ENCODE measurements around the gene PRKAA2.

PRKAA2 gene

DNA sequence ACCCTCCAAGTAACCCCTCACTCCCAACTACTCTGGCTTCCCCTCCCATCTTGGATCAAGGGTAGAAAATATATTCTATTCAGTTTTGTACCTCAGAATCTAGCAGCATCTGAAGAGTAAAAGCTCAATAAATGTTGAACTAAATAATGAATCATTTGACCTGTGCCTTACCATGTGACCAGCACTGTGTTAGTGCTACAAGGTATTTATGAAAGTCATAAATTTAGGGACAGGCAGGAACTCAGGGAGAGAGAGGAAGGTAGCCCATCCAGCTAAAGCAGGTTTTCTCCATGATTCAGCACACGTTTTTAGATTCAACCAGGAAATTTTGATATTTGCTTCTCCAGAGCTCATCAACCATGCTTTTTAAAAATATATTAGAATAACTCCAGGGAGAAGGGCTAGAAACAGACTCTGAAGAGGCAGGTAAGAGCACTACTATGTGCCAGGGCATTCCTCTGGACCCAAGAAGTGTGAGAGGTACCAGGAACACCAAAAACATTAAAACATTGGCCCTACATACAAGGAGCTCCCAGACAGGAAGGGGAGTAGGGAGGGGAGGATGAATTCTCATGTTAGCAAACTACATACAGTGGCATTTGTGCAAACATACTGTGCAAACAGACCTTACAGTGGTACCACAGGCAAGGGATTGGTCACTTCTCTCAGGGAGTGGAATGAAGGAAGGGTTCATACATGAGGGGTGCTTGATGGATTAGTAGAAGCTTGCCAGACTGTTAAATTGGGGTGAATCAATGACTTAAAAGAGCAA, 109.8 kb downstream of the PRKAA2 start:
- no peak for DNase-seq (ENCODE audit: insufficient read length, low spot score)
- TF ChIP-seq, protein P1, sequence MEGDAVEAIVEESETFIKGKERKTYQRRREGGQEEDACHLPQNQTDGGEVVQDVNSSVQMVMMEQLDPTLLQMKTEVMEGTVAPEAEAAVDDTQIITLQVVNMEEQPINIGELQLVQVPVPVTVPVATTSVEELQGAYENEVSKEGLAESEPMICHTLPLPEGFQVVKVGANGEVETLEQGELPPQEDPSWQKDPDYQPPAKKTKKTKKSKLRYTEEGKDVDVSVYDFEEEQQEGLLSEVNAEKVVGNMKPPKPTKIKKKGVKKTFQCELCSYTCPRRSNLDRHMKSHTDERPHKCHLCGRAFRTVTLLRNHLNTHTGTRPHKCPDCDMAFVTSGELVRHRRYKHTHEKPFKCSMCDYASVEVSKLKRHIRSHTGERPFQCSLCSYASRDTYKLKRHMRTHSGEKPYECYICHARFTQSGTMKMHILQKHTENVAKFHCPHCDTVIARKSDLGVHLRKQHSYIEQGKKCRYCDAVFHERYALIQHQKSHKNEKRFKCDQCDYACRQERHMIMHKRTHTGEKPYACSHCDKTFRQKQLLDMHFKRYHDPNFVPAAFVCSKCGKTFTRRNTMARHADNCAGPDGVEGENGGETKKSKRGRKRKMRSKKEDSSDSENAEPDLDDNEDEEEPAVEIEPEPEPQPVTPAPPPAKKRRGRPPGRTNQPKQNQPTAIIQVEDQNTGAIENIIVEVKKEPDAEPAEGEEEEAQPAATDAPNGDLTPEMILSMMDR (IDR thresholded peaks at IDR 0.05; ENCODE audit: insufficient read depth, missing control alignments), result no peak
- FAIRE-seq, result no peak

DNA sequence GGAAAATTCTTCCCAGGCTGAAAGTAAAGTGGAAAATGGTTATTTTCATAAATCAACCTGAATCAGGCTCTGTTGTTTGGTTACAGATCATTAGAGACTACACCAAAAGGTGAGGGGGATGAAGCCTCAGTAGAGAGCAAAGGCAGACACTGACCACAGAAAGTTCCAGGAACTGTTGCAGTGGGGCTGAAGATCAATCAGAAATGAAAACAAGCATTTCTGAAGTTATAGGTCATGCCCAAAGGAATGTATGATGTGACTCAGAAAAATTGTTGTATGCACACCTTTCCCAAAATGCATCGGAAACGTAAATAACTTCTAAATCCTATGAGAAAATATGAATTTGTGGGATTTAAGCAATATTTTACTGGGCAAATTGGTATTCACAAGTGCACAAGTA, 110.8 kb downstream of the PRKAA2 start:
- TF ChIP-seq, protein P1 (IDR thresholded peaks at IDR 0.05; ENCODE audit: insufficient read depth, missing control alignments), result no peak
- FAIRE-seq (no peak), DNase-seq (ENCODE audit: insufficient read length, low spot score) (no peak)

DNA sequence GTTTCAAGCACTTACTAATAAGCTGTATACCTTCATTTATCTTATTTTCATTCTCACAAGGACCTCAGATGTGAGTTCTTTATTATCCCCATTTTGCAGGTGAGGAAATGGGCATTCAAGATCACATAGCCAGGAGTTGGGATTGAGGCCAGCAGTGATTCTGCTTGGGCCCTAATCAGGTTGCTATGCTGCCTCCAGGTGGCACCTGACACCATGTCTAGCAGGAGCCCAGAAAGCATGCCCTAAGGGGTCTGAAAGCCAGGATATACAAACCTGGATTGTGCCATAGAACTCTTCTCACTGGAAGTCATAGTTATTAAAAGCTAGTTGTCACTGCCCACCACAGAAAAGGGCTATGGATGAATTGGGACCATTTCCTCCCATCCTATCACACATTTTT, 113.0 kb downstream of the PRKAA2 start:
- no peak for DNase-seq (ENCODE audit: insufficient read length, low spot score)
- FAIRE-seq, result no peak
- TF ChIP-seq, protein P1 (IDR thresholded peaks at IDR 0.05; ENCODE audit: insufficient read depth, missing control alignments), result peak; percentile 36

DNA sequence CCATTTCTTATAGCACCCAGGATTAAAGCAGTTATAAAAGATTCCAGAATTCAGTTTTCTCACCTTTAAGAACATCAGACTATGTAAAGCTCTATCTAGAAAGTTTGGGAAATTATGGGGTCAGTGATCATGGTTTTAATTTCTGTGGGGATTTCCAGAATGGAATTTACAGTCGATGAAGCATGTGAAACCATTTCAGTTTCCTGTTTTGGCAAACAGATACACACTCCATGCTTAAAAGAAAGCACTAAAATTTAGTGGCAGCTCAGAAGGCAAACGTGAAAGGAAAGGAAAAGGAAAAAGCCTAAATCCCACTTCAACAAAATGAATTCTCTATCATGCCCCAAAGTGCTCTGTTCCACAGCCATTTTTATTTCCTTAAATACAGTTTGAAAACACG, 113.7 kb downstream of the PRKAA2 start:
- FAIRE-seq (no peak), DNase-seq (ENCODE audit: insufficient read length, low spot score) (no peak)
- TF ChIP-seq, protein P1 (IDR thresholded peaks at IDR 0.05; ENCODE audit: insufficient read depth, missing control alignments), result no peak
